ENCODE data around the gene INPPL1.

GRCh38 chr11:72177656-72178055 is 46.9 kb upstream of the INPPL1 start:
- no peak for TF ChIP-seq POLR2A (IDR thresholded peaks at IDR 0.05)
- no peak for TF ChIP-seq CTCF (IDR thresholded peaks at IDR 0.05)

Measured in vagina (tissue), 2 donors.